HEK293 (cell line): Measurements from ENCODE around the gene SYNJ2.
A peak's percentile ranks its signal among the peaks of the same experiment; 100 is the strongest.

Experiments
- CTCF ChIA-PET: fragments of 350-600 bp; formaldehyde crosslinking; extraction: SDS; loops from one replicate; lab custom pipeline; 2021; ENCODE audit warnings: antibody characterized with exemption; lab: Yijun Ruan, JAX
- POLR2A ChIA-PET: fragments of 300-600 bp; formaldehyde crosslinking; extraction: SDS; loops from one replicate; lab custom pipeline; 2020; ENCODE audit warnings: antibody characterized with exemption, inconsistent platforms; lab: Yijun Ruan, JAX
- H3K27ac ChIP-seq: fragments of 200-500 bp; sonication (Bioruptor generic); 2 replicates; pipeline ENCODE4 v1.5.1; 2014; ENCODE audit warnings: low read depth, low read length, control low read depth, inconsistent platforms; ENCODE audit errors: extremely low read depth
- H3K36me3 ChIP-seq, 2 experiments: fragments of 200-500 bp in 1 of 2; sonication (Bioruptor generic) in 1 of 2; 1 replicate in 1 of 2; 2 replicates in 1 of 2; pipeline ENCODE4 v1.5.1; 2014 to 2017; ENCODE audit warnings: inconsistent platforms in 2 of 2, low read length in 2 of 2; ENCODE audit not compliant: control insufficient read depth in 2 of 2, insufficient read depth in 1 of 2
- H3K4me1 ChIP-seq: fragments of 200-500 bp; sonication (Bioruptor generic); 2 replicates; pipeline ENCODE4 v1.5.1; 2014; ENCODE audit warnings: mild to moderate bottlenecking, low read length, inconsistent platforms; ENCODE audit not compliant: control insufficient read depth, insufficient read depth
- H3K4me3 ChIP-seq: 2 replicates; pipeline ENCODE4 v1.5.1; 2011; ENCODE audit warnings: low read depth, mild to moderate bottlenecking, control low read depth, low read length, moderate library complexity
- H3K9me3 ChIP-seq: fragments of 200-500 bp; sonication (Bioruptor generic); 2 replicates; pipeline ENCODE4 v1.5.1; 2014; ENCODE audit warnings: low read depth, low read length, inconsistent platforms; ENCODE audit not compliant: control insufficient read depth, insufficient read depth
- RBAK ChIP-seq: fragments of 450-650 bp; formaldehyde crosslinking; IDR thresholded peaks from 2 replicates; pipeline ENCODE4 v1.5.1; 2016; ENCODE audit warnings: missing biosample characterization, missing genetic modification characterization
- REPIN1 ChIP-seq: fragments of 450-650 bp; formaldehyde crosslinking; IDR thresholded peaks from 2 replicates; pipeline ENCODE4 v1.5.1; 2017; ENCODE audit warnings: missing biosample characterization, missing genetic modification characterization, low read depth
- ZBTB8A ChIP-seq: fragments of 450-650 bp; formaldehyde crosslinking; IDR thresholded peaks from 2 replicates; pipeline ENCODE4 v1.5.1; 2016; ENCODE audit warnings: missing biosample characterization, missing genetic modification characterization
- ZNF174 ChIP-seq: fragments of 450-650 bp; formaldehyde crosslinking; IDR thresholded peaks from 2 replicates; pipeline ENCODE4 v1.5.0; 2017; ENCODE audit warnings: missing biosample characterization, mild to moderate bottlenecking, missing genetic modification characterization
- ZNF239 ChIP-seq: fragments of 450-650 bp; formaldehyde crosslinking; IDR thresholded peaks from 2 replicates; pipeline ENCODE4 v1.5.1; 2016; ENCODE audit warnings: missing biosample characterization, missing genetic modification characterization
- ZNF248 ChIP-seq: fragments of 450-650 bp; formaldehyde crosslinking; IDR thresholded peaks from 2 replicates; pipeline ENCODE4 v1.5.1; 2017; ENCODE audit warnings: missing biosample characterization, missing genetic modification characterization
- ZNF416 ChIP-seq: fragments of 450-650 bp; formaldehyde crosslinking; IDR thresholded peaks from 2 replicates; pipeline ENCODE4 v1.5.1; 2016; ENCODE audit warnings: missing biosample characterization, missing genetic modification characterization
- ZNF514 ChIP-seq: fragments of 450-650 bp; formaldehyde crosslinking; IDR thresholded peaks from 2 replicates; pipeline ENCODE4 v1.5.1; 2016; ENCODE audit warnings: missing biosample characterization, missing genetic modification characterization
- ZNF571 ChIP-seq: fragments of 450-650 bp; formaldehyde crosslinking; IDR thresholded peaks from 2 replicates; pipeline ENCODE4 v1.5.0; 2017; ENCODE audit warnings: missing biosample characterization, missing genetic modification characterization
- ZNF768 ChIP-seq: fragments of 450-650 bp; formaldehyde crosslinking; IDR thresholded peaks from 2 replicates; pipeline ENCODE4 v1.5.1; 2018; ENCODE audit warnings: missing biosample characterization, mild to moderate bottlenecking, missing genetic modification characterization
- ZNF776 ChIP-seq: fragments of 450-650 bp; formaldehyde crosslinking; IDR thresholded peaks from 2 replicates; pipeline ENCODE4 v1.5.0; 2017; ENCODE audit warnings: missing biosample characterization, missing genetic modification characterization, borderline replicate concordance
- ZNF791 ChIP-seq: fragments of 450-650 bp; formaldehyde crosslinking; IDR thresholded peaks from 2 replicates; pipeline ENCODE4 v1.5.1; 2016; ENCODE audit warnings: missing biosample characterization, missing genetic modification characterization
- TF ChIP-seq, protein P1 (sequence below): fragments of 450-650 bp; formaldehyde crosslinking; IDR thresholded peaks from 2 replicates; pipeline ENCODE4 v1.5.1; 2016; ENCODE audit warnings: missing biosample characterization, missing genetic modification characterization
- TF ChIP-seq, protein P2 (sequence below): fragments of 450-650 bp; formaldehyde crosslinking; conservative IDR thresholded peaks from 2 replicates; pipeline ENCODE4 v1.5.1; 2016; ENCODE audit warnings: low read depth, missing biosample characterization, missing genetic modification characterization
- TF ChIP-seq, protein P3 (sequence below): fragments of 450-650 bp; formaldehyde crosslinking; IDR thresholded peaks from 2 replicates; pipeline ENCODE4 v1.5.1; 2016; ENCODE audit warnings: missing biosample characterization, missing genetic modification characterization, low read depth

The SYNJ2 gene

DNA sequence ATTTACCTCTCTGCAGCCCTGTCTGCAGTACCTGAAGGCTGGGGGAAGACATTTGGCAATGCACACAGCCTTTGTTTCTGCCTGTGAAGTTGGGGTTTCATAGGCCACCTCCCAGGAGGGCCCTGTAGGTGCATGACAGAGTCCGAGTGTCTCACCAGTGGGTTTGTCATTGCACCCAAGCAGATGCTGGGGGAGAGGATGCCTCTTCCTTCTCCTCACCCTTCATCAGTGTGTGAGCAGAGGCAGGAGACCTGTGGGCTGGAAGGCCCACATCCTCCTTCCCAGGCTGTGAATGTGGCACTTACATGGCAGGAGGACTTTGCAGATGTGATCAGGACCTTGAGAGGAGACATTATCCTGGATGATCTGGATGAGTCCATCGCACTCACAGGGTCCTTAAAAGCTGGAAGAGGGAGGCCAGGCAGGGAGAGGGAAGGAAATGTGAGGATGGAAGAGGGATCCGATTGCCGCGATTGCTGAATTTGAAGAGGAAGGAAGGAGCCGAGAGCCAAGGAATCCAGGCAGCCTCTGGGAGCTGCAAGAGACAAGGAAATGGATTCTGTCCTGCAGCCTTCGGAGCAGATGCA is 30.4 kb downstream of the SYNJ2 start:
- peaks cover 6% of the 10 kb centered on the region for H3K4me1 ChIP-seq
- H3K4me3 ChIP-seq, result no peak overlapping the region
- no peaks in the 10 kb centered on the region for H3K9me3 ChIP-seq
- H3K27ac ChIP-seq, result no peak overlapping the region
- ChIA-PET POLR2A (interaction anchor here (2.1 kb wide), 1 partner anchor 8 kb away, joined by 6 read pairs; no protein-coding TSS in a partner anchor), CTCF (interaction anchor here (0.7 to 6.9 kb wide), 4 partner anchors 9 to 255 kb away, joined by 3 to 46 read pairs (median 3); no protein-coding TSS in a partner anchor)
- no peak for TF ChIP-seq ZNF768
- peak; percentile 77; the same call in 1 of the 2 replicates for TF ChIP-seq ZNF239 (tag by site-specific recombination)
- H3K36me3 ChIP-seq, result no peaks in the 10 kb centered on the region

DNA sequence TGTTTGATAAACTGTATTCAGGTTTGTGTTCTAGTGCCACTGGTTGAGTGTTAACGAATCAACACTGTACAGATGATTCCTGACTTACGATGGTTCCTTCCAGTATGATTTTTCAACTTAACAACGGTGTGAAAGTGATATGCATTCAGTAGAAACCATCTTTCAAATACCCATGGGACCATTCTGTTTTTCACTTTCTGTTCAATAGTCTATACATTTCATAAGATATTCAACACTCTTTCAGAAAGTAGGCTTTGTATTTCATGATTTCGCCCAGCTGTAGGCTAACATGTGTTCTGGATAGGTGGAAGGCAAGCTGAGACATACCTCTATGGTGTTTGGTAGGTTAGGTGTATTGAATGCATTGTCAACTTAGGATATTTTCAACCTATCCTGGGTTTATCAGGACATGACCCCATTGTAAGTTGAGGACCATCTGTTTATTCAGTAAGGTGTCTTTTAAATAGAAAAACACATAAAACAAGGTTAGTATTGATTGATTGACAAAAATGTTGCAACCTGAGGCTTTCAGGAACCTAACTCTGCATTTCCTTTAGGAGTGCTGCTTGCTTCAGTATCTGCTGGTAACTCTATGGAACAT is 32.3 kb downstream of the SYNJ2 start:
- Histone ChIP-seq H3K27ac (no peak overlapping the region), H3K4me1 (no peaks in the 10 kb centered on the region), H3K4me3 (no peak overlapping the region), H3K36me3 (peaks cover 0 to 11% of the 10 kb centered on the region in 2 experiments; a peak in 1 of 3 replicates), H3K9me3 (no peaks in the 10 kb centered on the region)
- CTCF ChIA-PET, result interaction anchor here (0.7 to 6.9 kb wide), 4 partner anchors 7 to 65 kb away, joined by 3 to 46 read pairs (median 4); no protein-coding TSS in a partner anchor
- POLR2A ChIA-PET, result interaction anchor here (2.1 kb wide), 1 partner anchor 10 kb away, joined by 6 read pairs; no protein-coding TSS in a partner anchor
- no peak for TF ChIP-seq ZNF514 (tag by site-specific recombination)
- no peak for TF ChIP-seq ZNF776 (tag by site-specific recombination)
- no peak for TF ChIP-seq REPIN1 (tag by site-specific recombination)
- TF ChIP-seq, protein P1, sequence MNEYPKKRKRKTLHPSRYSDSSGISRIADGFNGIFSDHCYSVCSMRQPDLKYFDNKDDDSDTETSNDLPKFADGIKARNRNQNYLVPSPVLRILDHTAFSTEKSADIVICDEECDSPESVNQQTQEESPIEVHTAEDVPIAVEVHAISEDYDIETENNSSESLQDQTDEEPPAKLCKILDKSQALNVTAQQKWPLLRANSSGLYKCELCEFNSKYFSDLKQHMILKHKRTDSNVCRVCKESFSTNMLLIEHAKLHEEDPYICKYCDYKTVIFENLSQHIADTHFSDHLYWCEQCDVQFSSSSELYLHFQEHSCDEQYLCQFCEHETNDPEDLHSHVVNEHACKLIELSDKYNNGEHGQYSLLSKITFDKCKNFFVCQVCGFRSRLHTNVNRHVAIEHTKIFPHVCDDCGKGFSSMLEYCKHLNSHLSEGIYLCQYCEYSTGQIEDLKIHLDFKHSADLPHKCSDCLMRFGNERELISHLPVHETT (tag by site-specific recombination), result no peak
- TF ChIP-seq ZNF791 (tag by site-specific recombination), result no peak
- TF ChIP-seq RBAK (tag by site-specific recombination), result no peak
- TF ChIP-seq ZNF416 (tag by site-specific recombination), result no peak
- TF ChIP-seq, protein P2, sequence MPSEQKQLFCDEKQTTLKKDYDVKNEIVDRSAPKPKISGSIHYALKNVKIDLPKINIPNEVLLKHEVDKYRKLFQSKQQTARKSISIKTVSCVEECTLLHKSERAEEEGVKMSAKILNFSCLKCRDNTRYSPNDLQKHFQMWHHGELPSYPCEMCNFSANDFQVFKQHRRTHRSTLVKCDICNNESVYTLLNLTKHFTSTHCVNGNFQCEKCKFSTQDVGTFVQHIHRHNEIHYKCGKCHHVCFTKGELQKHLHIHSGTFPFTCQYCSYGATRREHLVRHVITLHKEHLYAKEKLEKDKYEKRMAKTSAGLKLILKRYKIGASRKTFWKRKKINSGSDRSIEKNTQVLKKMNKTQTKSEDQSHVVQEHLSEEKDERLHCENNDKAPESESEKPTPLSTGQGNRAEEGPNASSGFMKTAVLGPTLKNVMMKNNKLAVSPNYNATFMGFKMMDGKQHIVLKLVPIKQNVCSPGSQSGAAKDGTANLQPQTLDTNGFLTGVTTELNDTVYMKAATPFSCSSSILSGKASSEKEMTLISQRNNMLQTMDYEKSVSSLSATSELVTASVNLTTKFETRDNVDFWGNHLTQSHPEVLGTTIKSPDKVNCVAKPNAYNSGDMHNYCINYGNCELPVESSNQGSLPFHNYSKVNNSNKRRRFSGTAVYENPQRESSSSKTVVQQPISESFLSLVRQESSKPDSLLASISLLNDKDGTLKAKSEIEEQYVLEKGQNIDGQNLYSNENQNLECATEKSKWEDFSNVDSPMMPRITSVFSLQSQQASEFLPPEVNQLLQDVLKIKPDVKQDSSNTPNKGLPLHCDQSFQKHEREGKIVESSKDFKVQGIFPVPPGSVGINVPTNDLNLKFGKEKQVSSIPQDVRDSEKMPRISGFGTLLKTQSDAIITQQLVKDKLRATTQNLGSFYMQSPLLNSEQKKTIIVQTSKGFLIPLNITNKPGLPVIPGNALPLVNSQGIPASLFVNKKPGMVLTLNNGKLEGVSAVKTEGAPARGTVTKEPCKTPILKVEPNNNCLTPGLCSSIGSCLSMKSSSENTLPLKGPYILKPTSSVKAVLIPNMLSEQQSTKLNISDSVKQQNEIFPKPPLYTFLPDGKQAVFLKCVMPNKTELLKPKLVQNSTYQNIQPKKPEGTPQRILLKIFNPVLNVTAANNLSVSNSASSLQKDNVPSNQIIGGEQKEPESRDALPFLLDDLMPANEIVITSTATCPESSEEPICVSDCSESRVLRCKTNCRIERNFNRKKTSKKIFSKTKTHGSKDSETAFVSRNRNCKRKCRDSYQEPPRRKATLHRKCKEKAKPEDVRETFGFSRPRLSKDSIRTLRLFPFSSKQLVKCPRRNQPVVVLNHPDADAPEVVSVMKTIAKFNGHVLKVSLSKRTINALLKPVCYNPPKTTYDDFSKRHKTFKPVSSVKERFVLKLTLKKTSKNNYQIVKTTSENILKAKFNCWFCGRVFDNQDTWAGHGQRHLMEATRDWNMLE (tag by site-specific recombination), result no peak

DNA sequence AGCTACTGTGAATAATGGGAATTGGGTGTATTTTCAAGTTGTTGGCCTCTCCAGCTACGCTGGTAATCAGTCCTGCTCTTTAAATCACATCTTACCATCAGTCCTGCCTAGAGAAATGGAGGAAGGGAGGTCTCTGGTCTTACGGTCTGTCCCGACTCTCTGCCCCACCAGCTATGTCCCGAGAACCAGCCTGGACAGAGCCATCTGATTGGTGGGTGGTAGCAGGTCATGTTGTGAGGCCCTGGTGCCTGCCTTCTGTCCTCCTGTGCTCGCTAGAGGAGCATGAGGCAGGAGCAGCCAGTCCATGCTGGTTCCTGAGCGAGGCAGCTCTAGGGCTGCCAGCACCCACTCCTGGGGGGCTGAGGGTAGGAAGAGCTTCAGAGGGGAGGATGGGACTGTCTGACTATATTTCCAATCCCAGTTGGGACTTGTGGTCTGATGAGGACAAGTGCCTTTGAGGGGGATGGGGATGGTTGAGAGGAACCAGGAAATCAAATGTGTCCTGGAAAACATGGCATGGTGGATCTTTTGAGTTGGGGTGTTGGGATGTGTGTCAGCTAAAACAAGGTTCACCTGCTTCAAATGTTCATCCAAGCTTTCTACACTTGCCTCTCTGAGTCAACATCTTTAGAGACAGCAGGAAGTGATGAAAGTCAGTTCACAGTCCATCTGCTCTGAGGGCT is 33.0 kb downstream of the SYNJ2 start:
- Histone ChIP-seq H3K4me3 (no peak overlapping the region), H3K36me3 (peaks cover 0 to 13% of the 10 kb centered on the region in 2 experiments; a peak in 1 of 3 replicates), H3K4me1 (no peaks in the 10 kb centered on the region), H3K27ac (no peak overlapping the region), H3K9me3 (no peaks in the 10 kb centered on the region)
- POLR2A ChIA-PET, result no interaction called here
- CTCF ChIA-PET, result interaction anchor here (0.7 to 6.9 kb wide), 4 partner anchors 12 to 66 kb away, joined by 3 to 46 read pairs (median 4); no protein-coding TSS in a partner anchor
- TF ChIP-seq, protein P2 (tag by site-specific recombination), result no peak
- TF ChIP-seq ZNF248 (tag by site-specific recombination) (no peak), ZNF571 (tag by site-specific recombination) (no peak), ZBTB8A (tag by site-specific recombination) (no peak), ZNF174 (tag by site-specific recombination) (no peak)
- TF ChIP-seq, protein P3, sequence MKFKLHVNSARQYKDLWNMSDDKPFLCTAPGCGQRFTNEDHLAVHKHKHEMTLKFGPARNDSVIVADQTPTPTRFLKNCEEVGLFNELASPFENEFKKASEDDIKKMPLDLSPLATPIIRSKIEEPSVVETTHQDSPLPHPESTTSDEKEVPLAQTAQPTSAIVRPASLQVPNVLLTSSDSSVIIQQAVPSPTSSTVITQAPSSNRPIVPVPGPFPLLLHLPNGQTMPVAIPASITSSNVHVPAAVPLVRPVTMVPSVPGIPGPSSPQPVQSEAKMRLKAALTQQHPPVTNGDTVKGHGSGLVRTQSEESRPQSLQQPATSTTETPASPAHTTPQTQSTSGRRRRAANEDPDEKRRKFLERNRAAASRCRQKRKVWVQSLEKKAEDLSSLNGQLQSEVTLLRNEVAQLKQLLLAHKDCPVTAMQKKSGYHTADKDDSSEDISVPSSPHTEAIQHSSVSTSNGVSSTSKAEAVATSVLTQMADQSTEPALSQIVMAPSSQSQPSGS (tag by site-specific recombination), result no peak
